SK-N-SH (cell line): ENCODE results near the gene PALM2AKAP2.

Experiments used
- CTCF ChIP-seq: fragments of 200-600 bp; sonication (generic); IDR thresholded peaks from 2 replicates; pipeline ENCODE4 v1.6.1; 2017; ENCODE audit warnings: antibody characterized with exemption, mild to moderate bottlenecking, moderate library complexity
- FOSL2 ChIP-seq: IDR thresholded peaks from 2 replicates; pipeline ENCODE4 v1.4.0; 2012; ENCODE audit warnings: low read depth, mild to moderate bottlenecking, moderate library complexity, borderline replicate concordance
- GABPA ChIP-seq: IDR thresholded peaks from 2 replicates; pipeline ENCODE4 v1.4.0; 2012; ENCODE audit warnings: low read depth, mild to moderate bottlenecking
- GATA2 ChIP-seq: sonication (generic); formaldehyde crosslinking; IDR thresholded peaks from 2 replicates; pipeline ENCODE4 v1.5.0; 2020; ENCODE audit warnings: mild to moderate bottlenecking, missing genetic modification reagents
- RAD21 ChIP-seq: IDR thresholded peaks from 2 replicates; pipeline ENCODE4 v1.6.1; 2012; ENCODE audit warnings: mild to moderate bottlenecking, low read length
- SIN3A ChIP-seq: IDR thresholded peaks from 2 replicates; pipeline ENCODE4 v1.6.1; 2012; ENCODE audit warnings: low read depth, mild to moderate bottlenecking, low read length, moderate library complexity, borderline replicate concordance
- SMC3 ChIP-seq: IDR thresholded peaks from 2 replicates; pipeline ENCODE4 v1.6.1; 2012; ENCODE audit warnings: low read depth, low read length, improper control_type of control experiment
- TAF1 ChIP-seq: IDR thresholded peaks from 2 replicates; pipeline ENCODE4 v1.6.1; 2012; ENCODE audit warnings: low read depth, mild to moderate bottlenecking, low read length, moderate library complexity, borderline replicate concordance
- USF2 ChIP-seq: fragments of 150-350 bp; IDR thresholded peaks from 2 replicates; pipeline ENCODE4 v1.6.1; 2017; ENCODE audit warnings: antibody characterized with exemption, low read length, low read depth, borderline replicate concordance

- TF ChIP-seq USF2 (no peak), CTCF (no peak), SIN3A (no peak), SMC3 (no peak), GABPA (no peak), FOSL2 (no peak), RAD21 (no peak), GATA2 (CRISPR knock-in tag) (no peak), TAF1 (no peak)
Measured at GRCh38 chr9:109766351-109766750, 13.6 kb upstream of the PALM2AKAP2 start.
